PC-9 (cell line): ENCODE results near the gene IGLL5. TPM values are rescaled to one million over a fixed set of nuclear protein-coding genes. Genes with fewer than 3 reads are reported as not detected.

Experiments
- BruUV-seq: library from RNA; stranded (reverse); fragments of 400-500 nt; replicated peaks from 2 replicates; lab custom pipeline; 2021; lab: Mats Ljungman, UMichigan
- CTCF ChIA-PET: fragments of 300-600 bp; sonication (Branson Sonifier 250); formaldehyde crosslinking; loops from one replicate; lab custom pipeline; 2022; ENCODE audit warnings: antibody characterized with exemption; lab: Charles Lee
- POLR2A ChIA-PET: fragments of 300-600 bp; sonication (Branson Sonifier 250); formaldehyde crosslinking; loops from one replicate; lab custom pipeline; 2022; ENCODE audit warnings: antibody characterized with exemption; ENCODE audit not compliant: unreplicated experiment; lab: Charles Lee
- DNase-seq, 2 experiments: peaks; one replicate each; pipeline versions ENCODE4 v3.0.0 to v3.0.0-alpha.2; 2015 to 2022; ENCODE audit warnings: mixed read lengths in 1 of 2
- H2AFZ ChIP-seq: fragments of 200-600 bp; sonication (generic); 2 replicates; pipeline ENCODE4 v1.8.1; 2017; ENCODE audit warnings: antibody characterized with exemption
- H3F3A ChIP-seq: fragments of 200-600 bp; sonication (generic); 2 replicates; pipeline ENCODE4 v1.8.1; 2017; ENCODE audit warnings: antibody characterized with exemption, mild to moderate bottlenecking, low read depth; ENCODE audit not compliant: insufficient read depth
- H3K27ac ChIP-seq: fragments of 200-600 bp; sonication (generic); 2 replicates; pipeline ENCODE4 v1.6.1; 2016; ENCODE audit warnings: mixed run types
- H3K27me3 ChIP-seq: fragments of 200-600 bp; sonication (generic); 2 replicates; pipeline ENCODE4 v1.6.1; 2016; ENCODE audit warnings: low read depth, mixed run types; ENCODE audit not compliant: insufficient read depth
- H3K36me3 ChIP-seq: fragments of 200-600 bp; sonication (generic); 2 replicates; pipeline ENCODE4 v1.6.1; 2016; ENCODE audit warnings: low read depth, mixed run types
- H3K4me1 ChIP-seq: fragments of 200-600 bp; sonication (generic); replicated peaks from 2 replicates; pipeline ENCODE4 v1.6.1; 2016; ENCODE audit warnings: mixed run types; ENCODE audit not compliant: insufficient read depth
- H3K4me2 ChIP-seq: fragments of 200-600 bp; sonication (generic); 2 replicates; pipeline ENCODE4 v1.6.1; 2017; ENCODE audit warnings: mixed run types
- H3K4me3 ChIP-seq: fragments of 200-600 bp; sonication (generic); 2 replicates; pipeline ENCODE4 v1.6.1; 2016; ENCODE audit warnings: mixed run types
- H3K79me2 ChIP-seq: fragments of 200-600 bp; sonication (generic); 2 replicates; pipeline ENCODE4 v1.6.1; 2017; ENCODE audit warnings: low read depth, mixed run types
- H3K9me2 ChIP-seq: fragments of 200-600 bp; sonication (generic); 2 replicates; pipeline ENCODE4 v1.8.1; 2017; ENCODE audit warnings: mild to moderate bottlenecking; ENCODE audit not compliant: insufficient read depth
- H3K9me3 ChIP-seq: fragments of 200-600 bp; sonication (generic); 2 replicates; pipeline ENCODE4 v1.8.1; 2016; ENCODE audit warnings: low read depth; ENCODE audit not compliant: insufficient read depth
- H4K20me1 ChIP-seq: fragments of 200-600 bp; sonication (generic); 2 replicates; pipeline ENCODE4 v1.8.1; 2017; ENCODE audit not compliant: insufficient read depth
- CTCF ChIP-seq: fragments of 200-600 bp; sonication (generic); conservative IDR thresholded peaks from 2 replicates; pipeline ENCODE4 v1.6.1; 2017; ENCODE audit warnings: mixed run types, antibody characterized with exemption, mild to moderate bottlenecking, moderate library complexity
- EZH2 ChIP-seq: fragments of 200-600 bp; sonication (generic); IDR thresholded peaks from 2 replicates; pipeline ENCODE4 v1.8.0; 2017; ENCODE audit warnings: antibody characterized with exemption, low read depth
- intact Hi-C: fragments of 100-400 bp; cut with micrococcal nuclease; formaldehyde crosslinking; loops from one replicate; pipeline ENCODE4 v1.10.0; 2022; ENCODE audit not compliant: unreplicated experiment
- total RNA-seq: library from RNA; stranded (reverse); gene quantifications from 2 replicates; pipeline ENCODE4 v1.2.3, GENCODE V29; 2021

IGLL5 gene
- total RNA-seq, 1 experiment from 2014 or later: not detected

GRCh38 chr22:22942511-22943329 lies 55.1 kb downstream of the IGLL5 start:
- Histone ChIP-seq H3K27me3 (peaks cover 51% of the 10 kb centered on the region), H3K27ac (no peak overlapping the region), H3K9me2 (no peaks in the 10 kb centered on the region), H3K4me3 (no peak overlapping the region), H3K9me3 (no peaks in the 10 kb centered on the region), H2AFZ (no peak overlapping the region), H3K36me3 (no peaks in the 10 kb centered on the region), H3K4me2 (no peak overlapping the region), H3F3A (no peaks in the 10 kb centered on the region), H3K4me1 (no peaks in the 10 kb centered on the region), H4K20me1 (no peaks in the 10 kb centered on the region), H3K79me2 (no peaks in the 10 kb centered on the region)
- ChIA-PET CTCF (no interaction called here), POLR2A (no interaction called here)
- intact Hi-C loops: no loop called here
- TF ChIP-seq EZH2 (no peak), CTCF (peak; percentile 82)
- no TSS peak for BruUV-seq
- DNase-seq: peak in 1 of 2 experiments; percentile 22

GRCh38 chr22:22943521-22944267 lies 56.1 kb downstream of the IGLL5 start:
- Histone ChIP-seq H3K4me3 (no peak overlapping the region), H3K9me3 (no peaks in the 10 kb centered on the region), H3K27ac (no peak overlapping the region), H3K4me2 (no peak overlapping the region), H3K79me2 (no peaks in the 10 kb centered on the region), H2AFZ (no peak overlapping the region), H3F3A (no peaks in the 10 kb centered on the region), H3K27me3 (peaks cover 47% of the 10 kb centered on the region), H3K36me3 (no peaks in the 10 kb centered on the region), H3K9me2 (no peaks in the 10 kb centered on the region), H3K4me1 (no peaks in the 10 kb centered on the region), H4K20me1 (no peaks in the 10 kb centered on the region)
- TF ChIP-seq EZH2 (no peak), CTCF (no peak)
- POLR2A ChIA-PET: no interaction called here
- intact Hi-C loops: no loop called here
- DNase-seq: no peak
- CTCF ChIA-PET: no interaction called here
- BruUV-seq: no TSS peak

- Histone ChIP-seq H3F3A (no peaks in the 10 kb centered on the region), H3K9me2 (no peaks in the 10 kb centered on the region), H3K9me3 (no peaks in the 10 kb centered on the region), H3K4me3 (no peak overlapping the region), H3K27me3 (peaks cover 44% of the 10 kb centered on the region), H2AFZ (no peak overlapping the region), H3K27ac (no peak overlapping the region), H3K4me1 (no peaks in the 10 kb centered on the region), H4K20me1 (no peaks in the 10 kb centered on the region), H3K4me2 (no peak overlapping the region), H3K79me2 (no peaks in the 10 kb centered on the region), H3K36me3 (no peaks in the 10 kb centered on the region)
- BruUV-seq: no TSS peak
- POLR2A ChIA-PET: no interaction called here
- intact Hi-C loops: no loop called here
- CTCF ChIA-PET: no interaction called here
- TF ChIP-seq EZH2: no peak
- no peak for DNase-seq
These were observed 56.8 kb downstream of the IGLL5 start for GRCh38 chr22:22944268-22944985.
